GM12892 (cell line): ENCODE measurements around the gene FOXD4L1. TPM values are rescaled to one million over a fixed set of nuclear protein-coding genes. Genes with fewer than 3 reads are reported as not detected.
"Not testable (repeated sequence)": the region's sequence is repeated elsewhere in the genome, so short reads cannot be mapped to it uniquely, and the experiment has no call there.

Source experiments
- DNase-seq: peaks from one replicate; pipeline ENCODE4 v3.0.0; 2011; ENCODE audit not compliant: insufficient read length
- FAIRE-seq: peaks from 2 replicates; lab custom pipeline; 2011; peaks lifted over from hg19 to GRCh38; lab: Jason Lieb, UNC
- polyA plus RNA-seq: library from polyadenylated mRNA; unstranded; fragments of >200 nt; gene quantifications from one replicate; pipeline ENCODE4 v1.2.1, GENCODE V29; 2012; ENCODE audit warnings: missing spikeins, inconsistent platforms; ENCODE audit not compliant: missing spikeins

The FOXD4L1 gene
- not detected for polyA plus RNA-seq

DNA sequence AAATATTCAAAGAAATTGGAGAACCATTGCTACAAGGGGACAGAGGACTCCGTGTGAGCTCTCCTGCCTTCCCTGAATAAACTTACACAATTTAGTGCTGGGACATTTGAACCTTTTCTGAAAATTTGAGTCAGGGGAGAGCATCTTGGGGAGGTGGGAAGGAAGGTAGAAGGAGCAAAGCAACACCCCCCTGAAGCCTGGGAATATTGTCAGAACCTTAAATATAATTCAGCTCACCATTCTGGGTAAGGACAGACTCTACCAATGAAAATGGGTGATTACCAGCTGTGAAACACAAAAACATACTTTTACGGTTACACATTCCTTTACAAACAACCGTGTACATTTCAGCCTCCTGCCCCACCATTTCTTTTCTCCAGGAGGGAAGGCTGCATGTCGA is at the start of gene FOXD4L1:
Gene FOXD4L1 (plus strand): TSS at position 301 of the 400 bp plus-strand sequence. CDS start 592 bp downstream, outside the sequence.
- not testable (repeated sequence) for FAIRE-seq, DNase-seq

DNA sequence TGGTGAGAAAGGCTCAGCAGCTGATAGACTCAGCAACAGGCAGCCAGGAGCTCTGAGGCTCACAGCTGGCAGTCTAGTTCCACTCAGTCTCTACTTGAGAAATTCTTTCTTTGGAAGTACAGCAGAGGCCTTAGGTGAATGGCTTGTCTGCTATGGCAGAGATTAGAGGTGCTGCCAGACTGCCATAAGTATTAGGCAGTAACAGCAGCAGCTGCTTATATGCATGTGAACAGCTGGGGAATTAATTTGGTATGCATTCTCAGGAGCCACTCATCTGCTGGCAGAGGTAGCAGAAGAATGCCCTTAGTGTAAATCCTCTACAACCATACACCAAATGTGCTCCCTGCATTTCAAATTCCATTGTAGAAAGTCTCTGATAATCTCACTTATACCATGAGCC is 32.7 kb upstream of the FOXD4L1 start:
- not testable (repeated sequence) for DNase-seq, FAIRE-seq

- not testable (repeated sequence) for DNase-seq, FAIRE-seq
Measured at GRCh38 chr2:113476688-113477368, 21.6 kb upstream of the FOXD4L1 start.

- not testable (repeated sequence) for FAIRE-seq, DNase-seq
Measured at GRCh38 chr2:113496527-113496926, 1.9 kb upstream of the FOXD4L1 start.

- not testable (repeated sequence) for FAIRE-seq, DNase-seq
Measured at GRCh38 chr2:113499019-113499885, 787 bp downstream of the FOXD4L1 start.

DNA sequence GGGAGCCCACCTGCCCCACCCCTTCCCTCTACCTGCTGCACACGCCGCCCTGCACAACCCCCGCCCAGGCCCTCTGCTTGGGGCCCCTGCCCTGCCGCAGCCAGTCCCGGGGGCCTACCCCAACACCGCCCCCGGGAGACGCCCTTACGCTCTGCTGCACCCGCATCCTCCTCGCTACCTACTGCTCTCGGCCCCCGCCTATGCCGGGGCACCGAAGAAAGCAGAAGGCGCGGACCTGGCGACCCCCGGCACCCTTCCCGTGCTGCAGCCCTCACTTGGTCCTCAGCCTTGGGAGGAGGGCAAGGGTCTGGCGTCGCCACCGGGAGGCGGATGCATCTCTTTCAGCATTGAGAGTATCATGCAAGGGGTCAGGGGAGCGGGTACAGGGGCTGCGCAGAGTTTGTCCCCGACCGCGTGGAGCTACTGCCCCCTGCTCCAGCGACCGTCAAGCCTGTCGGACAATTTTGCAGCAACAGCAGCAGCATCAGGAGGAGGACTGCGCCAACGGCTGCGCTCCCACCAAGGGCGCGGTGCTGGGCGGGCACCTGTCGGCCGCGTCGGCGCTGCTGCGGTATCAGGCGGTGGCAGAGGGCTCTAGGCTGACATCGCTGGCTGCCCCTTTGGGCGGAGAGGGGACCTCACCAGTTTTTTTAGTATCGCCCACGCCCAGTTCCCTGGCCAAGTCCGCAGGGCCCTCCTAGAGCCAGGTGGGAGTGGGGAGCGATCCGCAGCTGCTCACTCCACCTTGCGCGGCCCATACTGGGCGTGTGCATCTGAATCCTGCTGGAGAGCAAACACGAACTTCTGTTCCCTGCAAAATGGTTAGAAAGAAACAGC is 1.6 kb downstream of the FOXD4L1 start:
- not testable (repeated sequence) for FAIRE-seq, DNase-seq

DNA sequence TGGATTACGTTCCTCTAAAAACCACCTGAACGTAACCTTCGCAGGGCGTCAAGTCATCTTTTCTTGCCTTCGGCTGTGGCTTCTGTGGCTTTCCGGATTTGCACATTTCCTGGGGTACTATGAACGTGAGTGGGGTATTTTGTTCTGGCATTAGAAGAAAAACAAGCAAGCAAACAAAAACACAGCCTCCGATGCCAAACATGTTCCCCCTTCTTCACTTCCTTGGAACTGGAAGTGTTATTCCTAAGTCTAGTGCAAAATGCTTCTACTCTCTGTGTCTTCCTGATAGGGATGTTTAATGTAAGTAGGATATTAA is 2.2 kb downstream of the FOXD4L1 start:
- DNase-seq, FAIRE-seq: not testable (repeated sequence)

DNA sequence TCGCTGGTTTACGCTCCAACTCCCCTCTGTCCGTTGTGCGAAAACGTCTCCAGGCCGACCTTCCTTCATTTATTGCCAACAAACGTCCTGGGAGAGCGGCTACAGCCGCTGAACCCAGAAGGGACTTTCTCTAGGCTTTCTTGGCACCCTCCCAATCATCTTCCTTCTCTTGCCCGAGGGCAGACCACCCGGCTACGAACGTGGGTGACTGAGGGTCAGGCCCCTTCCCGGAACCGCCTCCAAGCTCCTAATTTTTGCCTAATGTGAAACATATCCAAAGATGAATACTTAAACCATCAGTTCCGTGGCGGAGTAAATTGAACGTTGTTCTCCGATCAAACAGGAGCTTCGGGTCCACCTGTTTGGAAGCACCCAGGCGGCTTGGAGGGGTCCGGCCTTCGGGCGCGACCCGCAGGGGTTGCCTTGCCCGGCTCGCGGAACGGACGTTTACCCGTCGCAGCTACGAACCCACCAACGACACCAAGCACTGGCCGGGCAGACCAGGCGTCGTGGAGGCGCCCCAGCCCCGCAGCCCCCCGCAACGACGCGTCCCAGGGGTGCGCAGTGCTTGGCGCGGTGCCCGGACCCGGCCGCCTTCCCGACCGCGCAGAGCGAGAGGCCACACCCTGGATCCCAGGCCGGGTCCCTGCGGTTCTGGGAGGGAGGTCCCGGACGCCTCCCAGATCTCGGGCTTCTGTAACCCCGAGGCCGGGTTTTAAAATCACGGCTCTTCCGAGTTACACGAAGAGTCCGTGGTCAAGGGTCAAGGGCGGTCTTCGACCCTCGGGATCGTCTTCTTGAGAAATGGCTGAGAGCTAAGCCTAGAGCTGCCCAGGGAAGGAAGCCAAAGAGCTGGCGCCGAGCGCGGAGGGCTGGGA is 4.0 kb downstream of the FOXD4L1 start:
- not testable (repeated sequence) for FAIRE-seq, DNase-seq

- peak; percentile 15 for DNase-seq
- FAIRE-seq = not testable (repeated sequence)
Measured at GRCh38 chr2:113503094-113504042, 4.9 kb downstream of the FOXD4L1 start.

DNA sequence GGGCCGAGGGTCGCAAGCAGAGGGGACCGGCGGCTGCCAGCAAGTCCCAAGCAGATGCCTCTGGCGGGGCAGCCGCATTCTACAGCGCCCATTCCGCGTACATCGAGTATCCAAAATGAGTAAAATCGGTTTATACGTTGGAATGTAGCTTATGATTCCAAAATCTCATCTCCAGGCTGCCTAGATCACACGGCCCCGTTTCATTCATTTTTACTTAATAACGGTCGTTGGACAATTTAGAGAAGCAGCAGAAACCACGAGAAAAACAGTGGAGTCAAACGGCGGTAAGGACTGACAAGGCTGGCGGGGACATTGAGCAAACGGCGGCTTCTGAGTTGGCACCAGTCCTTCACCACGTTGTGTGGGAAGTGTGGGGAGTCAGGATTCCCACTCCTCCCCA is 5.6 kb downstream of the FOXD4L1 start:
- not testable (repeated sequence) for FAIRE-seq, DNase-seq

DNA sequence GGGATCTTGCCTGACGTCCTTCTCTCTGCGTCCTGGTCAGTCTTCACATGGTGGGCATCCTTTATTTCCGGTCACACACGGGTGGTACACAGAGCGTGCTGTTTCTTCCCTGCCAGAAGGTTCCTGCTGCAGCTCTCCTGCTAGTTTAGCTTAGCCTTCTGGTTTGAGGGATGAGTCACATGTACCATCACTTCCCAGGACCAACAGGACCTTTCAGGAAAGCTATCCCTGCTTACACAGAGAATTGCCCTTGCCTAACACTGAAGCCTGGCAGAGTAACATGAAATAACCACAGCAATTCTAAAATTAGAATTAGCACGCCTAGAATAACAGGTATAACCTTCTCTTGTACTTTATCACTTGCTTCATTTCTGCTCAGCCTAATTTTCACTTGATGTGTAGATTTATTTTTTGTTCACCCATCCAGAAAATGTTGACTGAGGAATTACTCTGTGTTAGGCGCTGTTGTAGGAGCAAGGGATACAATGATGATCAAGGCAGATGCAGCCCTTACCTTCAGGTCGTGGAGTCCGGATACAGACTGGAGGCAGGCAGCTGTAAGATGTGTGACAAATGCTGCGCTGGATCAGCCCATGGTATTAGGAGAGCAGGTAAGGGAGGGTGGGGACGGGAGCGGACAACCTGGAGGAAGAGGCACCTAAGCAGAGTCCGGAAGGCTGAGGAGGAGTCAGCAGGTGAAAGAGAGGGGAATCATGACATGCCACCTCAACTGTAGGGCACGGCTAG is 9.1 kb downstream of the FOXD4L1 start:
- not testable (repeated sequence) for DNase-seq, FAIRE-seq

DNA sequence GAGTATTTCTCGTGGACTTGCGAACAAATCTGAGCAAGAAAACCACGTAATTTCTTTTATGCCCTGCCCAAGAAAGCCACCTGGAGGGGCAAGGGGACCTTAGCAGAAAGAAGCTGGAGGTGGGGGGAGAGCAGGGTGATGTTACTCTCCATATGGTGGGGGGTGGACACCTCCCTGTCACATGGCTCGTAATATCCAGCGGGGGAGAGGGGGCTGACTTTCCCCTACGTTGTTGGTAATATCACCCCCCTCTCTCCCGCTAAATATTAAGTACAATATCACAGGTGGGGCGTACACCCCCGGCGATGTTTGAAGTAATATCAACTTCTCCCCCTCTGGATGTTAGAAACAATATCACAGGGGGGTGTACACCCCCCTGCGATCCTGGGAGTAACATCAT is 9.7 kb downstream of the FOXD4L1 start:
- FAIRE-seq, DNase-seq: not testable (repeated sequence)

DNA sequence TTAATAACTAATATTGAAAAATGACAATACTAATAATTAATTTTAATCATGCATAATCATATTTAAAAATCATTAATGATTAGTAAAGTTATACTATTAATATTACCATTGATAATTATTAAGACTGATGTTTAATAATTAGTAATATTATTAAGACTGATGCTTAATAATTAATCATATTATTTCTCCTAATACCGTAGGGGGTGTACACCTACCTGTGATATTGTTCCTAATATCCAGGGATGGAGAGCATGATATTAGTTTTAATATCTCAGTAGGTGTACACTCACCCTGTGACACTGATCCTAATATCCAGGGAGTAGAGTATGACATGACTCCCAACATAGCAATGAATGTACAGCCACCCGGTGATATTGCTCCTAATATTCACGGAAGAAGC is 12.4 kb downstream of the FOXD4L1 start:
- not testable (repeated sequence) for FAIRE-seq

GRCh38 chr2:113511859-113512258 is 13.4 kb downstream of the FOXD4L1 start:
- FAIRE-seq, DNase-seq: not testable (repeated sequence)

More for the DNA sequence above, 12.4 kb downstream of the FOXD4L1 start:
- not testable (repeated sequence) for DNase-seq

DNA sequence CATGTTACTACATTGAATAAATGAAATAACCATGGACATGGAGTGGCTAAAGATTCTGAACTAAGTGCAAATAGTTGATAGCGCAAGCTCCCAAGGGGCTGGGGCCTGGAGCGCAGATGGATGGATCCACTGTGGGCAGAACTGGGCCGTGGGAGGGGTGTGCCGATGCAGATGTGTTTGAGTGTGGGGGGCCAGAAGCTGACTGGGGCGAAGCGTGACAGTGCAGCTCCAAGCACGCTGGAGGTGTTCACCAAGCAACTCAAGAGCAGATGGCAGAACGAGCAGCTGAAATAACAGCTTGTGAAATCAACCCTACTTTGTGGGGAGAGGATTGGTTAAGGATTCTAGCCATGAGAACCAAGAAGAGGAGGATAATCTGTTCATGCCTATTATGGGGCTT is 17.0 kb downstream of the FOXD4L1 start:
- DNase-seq, FAIRE-seq: not testable (repeated sequence)

GRCh38 chr2:113515995-113516394 is 17.5 kb downstream of the FOXD4L1 start:
- FAIRE-seq, DNase-seq: not testable (repeated sequence)

- not testable (repeated sequence) for FAIRE-seq, DNase-seq
Measured at GRCh38 chr2:113517025-113517424, 18.6 kb downstream of the FOXD4L1 start.
